ENCODE results near the gene ESRP2. TPM values are rescaled to one million over a fixed set of nuclear protein-coding genes. Genes with fewer than 3 reads are reported as not detected.

ESRP2 gene
- total and polyA plus RNA-seq, 2 donors: 10.1 to 10.7 TPM

GRCh38 chr16:68230956-68231355 is 5.0 kb downstream of the ESRP2 start:
- Histone ChIP-seq H3K27ac (ENCODE audit: low read depth in 1 of 2, low read length in 1 of 2) (peak overlapping the region in 1 of 2 donors; percentile 62), H3K36me3 (ENCODE audit: control insufficient read depth in 2 of 2, insufficient read depth in 2 of 2, low read length in 1 of 2) (peaks cover 35 to 75% of the 10 kb centered on the region in 2 donors), H3K27me3 (ENCODE audit: control insufficient read depth in 2 of 2, insufficient read depth in 1 of 2, low read length in 1 of 2) (peaks cover 0 to 14% of the 10 kb centered on the region in 2 donors), H3K4me1 (ENCODE audit: control insufficient read depth in 2 of 2, insufficient read depth in 2 of 2, low read length in 2 of 2) (peaks cover 59 to 97% of the 10 kb centered on the region in 2 donors), H3K9me3 (ENCODE audit: control insufficient read depth in 2 of 2, insufficient read depth in 1 of 2, low read length in 1 of 2) (no peaks in the 10 kb centered on the region), H3K4me3 (ENCODE audit: low read length in 2 of 2) (no peak overlapping the region)
- 99% methylated on average over 12 of the region's 12 CpGs for WGBS
- no peak for DNase-seq (ENCODE audit: low read depth in 6 of 9, low spot score in 9 of 9)

- Histone ChIP-seq H3K27me3 (ENCODE audit: control insufficient read depth in 2 of 2, insufficient read depth in 1 of 2, low read length in 1 of 2) (peaks cover 0 to 7% of the 10 kb centered on the region in 2 donors), H3K4me1 (ENCODE audit: control insufficient read depth in 2 of 2, insufficient read depth in 2 of 2, low read length in 2 of 2) (peaks cover 51 to 94% of the 10 kb centered on the region in 2 donors), H3K27ac (ENCODE audit: low read depth in 1 of 2, low read length in 1 of 2) (peak overlapping the region in 1 of 2 donors; percentile 62), H3K36me3 (ENCODE audit: control insufficient read depth in 2 of 2, insufficient read depth in 2 of 2, low read length in 1 of 2) (peaks cover 35 to 78% of the 10 kb centered on the region in 2 donors), H3K4me3 (ENCODE audit: low read length in 2 of 2) (no peak overlapping the region), H3K9me3 (ENCODE audit: control insufficient read depth in 2 of 2, insufficient read depth in 1 of 2, low read length in 1 of 2) (no peaks in the 10 kb centered on the region)
- WGBS: 97% methylated on average over 9 of the region's 9 CpGs
- no peak for DNase-seq (ENCODE audit: low read depth in 6 of 9, low spot score in 9 of 9)
Observed at GRCh38 chr16:68230176-68230571, 5.8 kb downstream of the ESRP2 start.

GRCh38 chr16:68229431-68230175 is 6.3 kb downstream of the ESRP2 start:
- peak in 5 of 9 donors; percentile 53 to 86 (median 69) for DNase-seq (ENCODE audit: low read depth in 6 of 9, low spot score in 9 of 9)
- WGBS: 91% methylated on average over 4 of the region's 4 CpGs
- Histone ChIP-seq H3K27ac (ENCODE audit: low read depth in 1 of 2, low read length in 1 of 2) (peak overlapping the region in 1 of 2 donors; percentile 90), H3K9me3 (ENCODE audit: control insufficient read depth in 2 of 2, insufficient read depth in 1 of 2, low read length in 1 of 2) (no peaks in the 10 kb centered on the region), H3K4me3 (ENCODE audit: low read length in 2 of 2) (no peak overlapping the region), H3K4me1 (ENCODE audit: control insufficient read depth in 2 of 2, insufficient read depth in 2 of 2, low read length in 2 of 2) (peaks cover 51 to 89% of the 10 kb centered on the region in 2 donors), H3K36me3 (ENCODE audit: control insufficient read depth in 2 of 2, insufficient read depth in 2 of 2, low read length in 1 of 2) (peaks cover 35 to 79% of the 10 kb centered on the region in 2 donors), H3K27me3 (ENCODE audit: control insufficient read depth in 2 of 2, insufficient read depth in 1 of 2, low read length in 1 of 2) (peaks cover 0 to 2% of the 10 kb centered on the region in 2 donors)

- 97% methylated on average over 3 of the region's 3 CpGs for WGBS
- Histone ChIP-seq H3K36me3 (ENCODE audit: control insufficient read depth in 2 of 2, insufficient read depth in 2 of 2, low read length in 1 of 2) (peaks cover 35 to 75% of the 10 kb centered on the region in 2 donors), H3K27me3 (ENCODE audit: control insufficient read depth in 2 of 2, insufficient read depth in 1 of 2, low read length in 1 of 2) (no peaks in the 10 kb centered on the region)
Observed at GRCh38 chr16:68228652-68229051, 7.3 kb downstream of the ESRP2 start.

GRCh38 chr16:68227850-68228553 is 7.9 kb downstream of the ESRP2 start:
- no peak for DNase-seq (ENCODE audit: low read depth in 6 of 9, low spot score in 9 of 9)
- Histone ChIP-seq H3K4me1 (ENCODE audit: control insufficient read depth in 2 of 2, insufficient read depth in 2 of 2, low read length in 2 of 2) (peaks cover 40 to 78% of the 10 kb centered on the region in 2 donors), H3K36me3 (ENCODE audit: control insufficient read depth in 2 of 2, insufficient read depth in 2 of 2, low read length in 1 of 2) (peaks cover 39 to 74% of the 10 kb centered on the region in 2 donors), H3K4me3 (ENCODE audit: low read length in 2 of 2) (no peak overlapping the region), H3K9me3 (ENCODE audit: control insufficient read depth in 2 of 2, insufficient read depth in 1 of 2, low read length in 1 of 2) (no peaks in the 10 kb centered on the region), H3K27me3 (ENCODE audit: control insufficient read depth in 2 of 2, insufficient read depth in 1 of 2, low read length in 1 of 2) (no peaks in the 10 kb centered on the region), H3K27ac (ENCODE audit: low read depth in 1 of 2, low read length in 1 of 2) (peak overlapping the region; percentile 86 to 90)
- WGBS: 74% methylated on average over 2 of the region's 2 CpGs

More at GRCh38 chr16:68228652-68229051, 7.3 kb downstream of the ESRP2 start:
- Histone ChIP-seq H3K4me1 (ENCODE audit: control insufficient read depth in 2 of 2, insufficient read depth in 2 of 2, low read length in 2 of 2) (peaks cover 43 to 79% of the 10 kb centered on the region in 2 donors), H3K27ac (ENCODE audit: low read depth in 1 of 2, low read length in 1 of 2) (peak overlapping the region; percentile 6 to 90), H3K4me3 (ENCODE audit: low read length in 2 of 2) (no peak overlapping the region), H3K9me3 (ENCODE audit: control insufficient read depth in 2 of 2, insufficient read depth in 1 of 2, low read length in 1 of 2) (no peaks in the 10 kb centered on the region)
- DNase-seq (ENCODE audit: low read depth in 6 of 9, low spot score in 9 of 9): no peak

GRCh38 chr16:68227183-68227793 is 8.6 kb downstream of the ESRP2 start:
- Histone ChIP-seq H3K9me3 (ENCODE audit: control insufficient read depth in 2 of 2, insufficient read depth in 1 of 2, low read length in 1 of 2) (no peaks in the 10 kb centered on the region), H3K4me1 (ENCODE audit: control insufficient read depth in 2 of 2, insufficient read depth in 2 of 2, low read length in 2 of 2) (peaks cover 43 to 77% of the 10 kb centered on the region in 2 donors), H3K36me3 (ENCODE audit: control insufficient read depth in 2 of 2, insufficient read depth in 2 of 2, low read length in 1 of 2) (peaks cover 36 to 77% of the 10 kb centered on the region in 2 donors), H3K27me3 (ENCODE audit: control insufficient read depth in 2 of 2, insufficient read depth in 1 of 2, low read length in 1 of 2) (no peaks in the 10 kb centered on the region), H3K4me3 (ENCODE audit: low read length in 2 of 2) (no peak overlapping the region), H3K27ac (ENCODE audit: low read depth in 1 of 2, low read length in 1 of 2) (peak overlapping the region; percentile 86 to 90)
- WGBS: 20% methylated on average over 3 of the region's 3 CpGs
- peak in 4 of 9 donors; percentile 62 to 87 (median 64) for DNase-seq (ENCODE audit: low read depth in 6 of 9, low spot score in 9 of 9)

GRCh38 chr16:68226116-68226515 is 9.8 kb downstream of the ESRP2 start:
- Histone ChIP-seq H3K36me3 (ENCODE audit: control insufficient read depth in 2 of 2, insufficient read depth in 2 of 2, low read length in 1 of 2) (peaks cover 24 to 76% of the 10 kb centered on the region in 2 donors), H3K9me3 (ENCODE audit: control insufficient read depth in 2 of 2, insufficient read depth in 1 of 2, low read length in 1 of 2) (no peaks in the 10 kb centered on the region), H3K4me1 (ENCODE audit: control insufficient read depth in 2 of 2, insufficient read depth in 2 of 2, low read length in 2 of 2) (peaks cover 50 to 75% of the 10 kb centered on the region in 2 donors), H3K27ac (ENCODE audit: low read depth in 1 of 2, low read length in 1 of 2) (peak overlapping the region; percentile 90 to 91), H3K27me3 (ENCODE audit: control insufficient read depth in 2 of 2, insufficient read depth in 1 of 2, low read length in 1 of 2) (no peaks in the 10 kb centered on the region), H3K4me3 (ENCODE audit: low read length in 2 of 2) (no peak overlapping the region)
- WGBS: 96% methylated on average over 4 of the region's 4 CpGs
- DNase-seq (ENCODE audit: low read depth in 6 of 9, low spot score in 9 of 9): no peak

- Histone ChIP-seq H3K36me3 (ENCODE audit: control insufficient read depth in 2 of 2, insufficient read depth in 2 of 2, low read length in 1 of 2) (peaks cover 14 to 65% of the 10 kb centered on the region in 2 donors), H3K27me3 (ENCODE audit: control insufficient read depth in 2 of 2, insufficient read depth in 1 of 2, low read length in 1 of 2) (no peaks in the 10 kb centered on the region), H3K4me3 (ENCODE audit: low read length in 2 of 2) (no peak overlapping the region), H3K9me3 (ENCODE audit: control insufficient read depth in 2 of 2, insufficient read depth in 1 of 2, low read length in 1 of 2) (no peaks in the 10 kb centered on the region), H3K4me1 (ENCODE audit: control insufficient read depth in 2 of 2, insufficient read depth in 2 of 2, low read length in 2 of 2) (peaks cover 47 to 74% of the 10 kb centered on the region in 2 donors), H3K27ac (ENCODE audit: low read depth in 1 of 2, low read length in 1 of 2) (peak overlapping the region in 1 of 2 donors; percentile 47)
- no peak for DNase-seq (ENCODE audit: low read depth in 6 of 9, low spot score in 9 of 9)
- 89% methylated on average over 1 of the region's 1 CpG for WGBS
Observed at GRCh38 chr16:68223072-68223471, 12.9 kb downstream of the ESRP2 start.
